ENCODE results near the gene ADAT3.
"Not testable (repeated sequence)": the region's sequence is repeated elsewhere in the genome, so short reads cannot be mapped to it uniquely, and the experiment has no call there.

Gene ADAT3

DNA sequence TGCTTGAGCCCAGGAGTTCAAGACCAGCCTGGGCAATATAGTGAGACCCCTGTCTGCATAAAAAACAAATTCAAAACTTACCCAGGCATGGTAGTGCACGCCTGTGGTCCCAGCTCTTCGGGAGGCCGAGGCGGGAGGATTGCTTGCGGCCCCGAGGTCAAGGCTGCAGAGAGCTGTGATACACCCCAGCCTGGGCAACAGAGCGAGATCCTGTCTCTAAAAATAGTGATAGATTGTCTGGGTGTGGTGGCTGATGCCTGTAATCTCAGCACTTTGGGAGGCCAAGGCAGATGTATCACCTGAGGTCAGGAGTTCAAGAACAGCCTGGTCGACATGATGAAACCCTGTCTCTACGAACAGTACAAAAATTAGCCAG is 37.9 kb upstream of the ADAT3 start:
- DNase-seq, result no peak

DNA sequence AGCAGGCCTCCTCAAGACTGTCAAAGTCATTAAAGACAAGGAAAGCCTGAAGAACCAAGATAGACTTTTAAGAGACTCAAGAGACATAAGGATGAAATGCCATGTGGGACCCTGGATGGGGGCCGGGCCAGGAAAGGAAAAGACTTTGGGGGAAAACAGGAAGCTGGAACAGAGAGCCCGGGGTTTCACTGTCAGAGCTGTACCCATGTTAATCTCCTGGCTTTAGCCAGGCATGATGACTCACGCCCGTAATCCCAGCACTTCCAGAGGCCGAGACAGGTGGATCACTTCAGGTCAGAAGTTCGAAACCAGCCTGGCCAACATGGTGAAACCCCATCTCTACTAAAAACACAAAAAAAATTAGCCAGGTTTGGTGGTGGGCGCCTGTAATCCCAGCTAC is 36.2 kb upstream of the ADAT3 start:
- DNase-seq, result no peak

DNA sequence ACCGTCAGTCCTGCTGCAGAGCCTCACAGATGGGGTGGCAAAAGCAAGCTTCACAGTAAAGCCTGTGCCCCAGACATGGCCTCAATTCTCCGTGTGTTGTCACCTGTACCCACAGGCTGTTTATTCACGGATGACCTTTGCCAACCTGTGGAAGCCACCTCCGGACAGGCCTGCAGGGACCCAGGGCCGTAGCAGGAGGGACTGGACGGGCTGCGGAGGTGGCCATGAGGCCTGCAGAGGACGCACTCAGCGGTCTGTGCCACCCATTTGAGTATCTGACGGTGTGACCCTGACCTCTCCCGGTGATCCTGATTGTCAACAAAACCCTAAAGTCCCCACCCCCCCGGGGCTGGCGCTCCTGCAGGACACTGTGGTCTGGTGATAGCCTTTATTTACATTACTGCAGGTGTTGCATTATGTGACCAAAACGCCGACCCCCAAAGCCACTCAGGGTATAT is 34.0 kb upstream of the ADAT3 start:
- DNase-seq, result no peak

DNA sequence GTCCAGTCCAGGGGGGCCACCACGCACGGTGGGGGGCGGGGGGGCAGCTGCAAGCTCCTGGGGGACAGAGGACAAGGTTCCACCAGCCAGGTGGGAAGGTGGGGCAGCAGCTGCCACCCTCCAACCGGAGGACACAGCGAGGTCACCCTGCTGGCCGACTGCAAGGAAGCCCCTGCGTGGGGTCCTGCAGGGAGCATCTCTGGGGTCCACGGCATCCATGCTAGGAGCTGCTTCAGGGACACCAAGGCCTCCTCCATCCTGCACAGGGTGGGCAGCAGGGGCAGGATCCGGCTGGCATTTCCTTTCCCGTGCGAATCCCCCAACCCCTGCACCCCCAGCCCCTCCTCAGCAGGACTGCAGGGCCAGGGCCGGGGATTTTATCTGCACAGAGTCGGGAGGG is 33.6 kb upstream of the ADAT3 start:
- no peak for DNase-seq

DNA sequence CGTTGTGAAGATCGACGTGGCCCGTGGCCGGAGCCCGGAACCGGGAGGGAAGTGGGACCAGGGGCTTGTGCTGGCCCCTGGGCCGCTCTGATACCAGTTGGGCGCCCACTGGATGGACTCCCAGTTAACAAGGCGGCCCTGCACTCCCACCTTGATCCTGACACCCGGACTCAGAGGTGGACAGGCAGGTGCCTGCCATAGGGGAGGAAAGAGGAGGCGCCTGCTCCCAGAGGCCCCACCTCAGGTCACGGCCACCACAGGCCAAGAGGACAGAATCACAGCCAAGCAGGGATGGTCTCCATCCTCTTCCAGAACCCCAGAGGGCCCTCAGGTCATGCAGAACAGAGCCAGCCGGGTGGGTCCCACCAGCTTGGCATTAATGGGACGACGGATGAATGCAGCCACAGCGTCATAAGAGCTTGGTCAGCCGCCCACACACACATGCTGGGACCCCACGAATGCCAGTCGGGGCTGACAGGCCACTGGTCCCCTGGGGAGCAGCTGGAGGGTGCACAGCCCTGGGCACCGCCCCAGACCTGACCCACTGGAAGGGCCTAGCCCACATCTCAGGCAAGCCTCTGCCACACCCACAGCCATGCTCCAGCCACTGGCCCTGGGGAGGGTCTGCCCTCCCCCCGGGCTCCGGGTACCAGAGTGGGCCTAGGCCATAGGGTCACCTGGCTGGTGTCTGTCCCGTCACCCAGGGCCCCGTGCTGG is 32.2 kb upstream of the ADAT3 start:
- no peak for DNase-seq

DNA sequence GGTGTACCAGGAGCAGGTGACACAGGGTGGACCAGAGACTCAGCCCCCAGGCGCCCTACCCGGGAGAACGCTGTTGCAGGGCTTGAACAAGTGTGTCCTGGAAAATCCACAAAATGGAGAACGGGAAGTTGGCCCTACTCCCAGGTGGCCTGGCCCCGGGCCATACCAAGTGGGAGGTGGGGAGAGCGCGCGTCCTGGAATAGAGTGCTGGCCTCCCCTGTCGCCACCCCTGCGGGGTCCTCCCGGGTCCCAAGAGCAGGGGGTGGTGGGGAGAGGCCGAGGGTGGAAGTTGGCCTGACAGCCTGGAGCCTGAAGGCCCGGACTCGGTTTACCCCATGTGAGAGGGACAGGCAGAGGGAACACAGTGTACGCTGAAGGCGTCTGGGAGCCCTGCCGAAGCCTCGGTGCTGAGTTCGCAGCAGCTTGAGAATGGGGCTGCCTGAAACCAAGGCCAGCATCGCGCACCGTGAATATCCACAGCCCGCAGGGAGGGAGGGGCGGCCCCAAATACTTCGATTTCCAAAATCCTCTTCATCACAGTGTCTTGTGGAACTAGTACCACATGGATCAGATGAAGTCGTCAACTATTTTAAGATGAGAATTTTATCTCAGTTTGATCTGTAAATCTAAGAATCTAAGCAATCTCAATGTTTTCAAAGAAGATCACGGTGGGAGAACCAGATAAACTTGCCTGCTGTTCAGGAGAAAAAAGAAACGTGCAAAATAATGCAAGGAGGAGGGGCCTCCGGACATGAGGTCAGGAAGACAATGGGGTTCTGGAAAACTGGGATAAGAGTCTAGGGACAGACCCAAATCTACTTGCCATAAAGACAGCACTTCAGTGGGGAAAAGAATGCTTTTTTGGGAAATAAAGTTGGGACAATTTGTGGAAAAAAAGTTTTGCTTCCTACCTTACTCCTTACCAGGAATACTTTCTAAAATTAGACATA is 31.4 kb upstream of the ADAT3 start:
- DNase-seq, result no peak

DNA sequence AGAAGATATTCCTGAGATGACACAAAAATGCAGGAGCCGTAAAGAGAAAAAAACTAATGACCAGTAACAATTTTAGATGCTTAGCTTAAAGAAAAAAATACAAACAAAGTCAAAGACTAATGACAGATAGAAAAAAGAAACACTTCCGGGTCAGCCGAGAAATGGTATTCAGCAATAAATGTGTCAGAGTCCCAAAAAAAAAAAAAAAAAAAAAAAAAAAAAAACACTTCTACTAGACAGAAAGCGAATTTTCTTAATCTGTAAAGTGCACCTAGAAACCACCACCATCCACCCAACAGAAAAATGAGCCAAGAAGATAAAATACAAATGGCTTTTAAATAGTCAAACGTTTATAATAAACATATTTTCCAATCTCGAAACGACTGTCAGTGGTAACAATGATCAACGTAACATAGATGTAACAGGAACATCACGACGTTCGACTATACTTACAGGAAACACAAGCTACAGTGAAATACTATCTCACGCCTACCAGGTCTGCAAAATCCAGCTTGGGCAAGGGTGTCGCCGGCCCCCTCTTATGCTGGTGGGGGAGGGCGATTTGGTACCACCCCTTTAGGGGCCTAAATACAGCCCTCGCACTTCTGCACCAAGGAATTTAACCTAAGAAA is 30.5 kb upstream of the ADAT3 start:
- peak; percentile 17 for DNase-seq

DNA sequence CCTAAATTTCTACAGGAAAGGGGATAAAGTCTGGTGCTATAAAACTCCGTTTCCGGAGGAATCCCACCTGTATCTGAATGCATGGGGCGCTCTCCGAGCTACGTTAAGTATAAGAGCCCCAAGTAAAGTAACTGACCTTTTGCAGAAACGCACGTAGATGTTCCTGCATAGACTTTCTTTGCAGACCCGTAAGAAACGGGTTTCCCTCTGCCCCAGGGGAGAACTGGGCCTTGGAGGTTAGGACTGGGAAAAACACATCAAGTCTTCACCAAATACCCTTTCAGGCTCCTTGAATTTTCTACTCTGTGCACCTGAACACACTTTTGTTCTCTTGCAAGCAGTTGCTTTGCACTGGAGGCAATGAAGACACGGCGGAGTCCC is 29.9 kb upstream of the ADAT3 start:
- not testable (repeated sequence) for DNase-seq

DNA sequence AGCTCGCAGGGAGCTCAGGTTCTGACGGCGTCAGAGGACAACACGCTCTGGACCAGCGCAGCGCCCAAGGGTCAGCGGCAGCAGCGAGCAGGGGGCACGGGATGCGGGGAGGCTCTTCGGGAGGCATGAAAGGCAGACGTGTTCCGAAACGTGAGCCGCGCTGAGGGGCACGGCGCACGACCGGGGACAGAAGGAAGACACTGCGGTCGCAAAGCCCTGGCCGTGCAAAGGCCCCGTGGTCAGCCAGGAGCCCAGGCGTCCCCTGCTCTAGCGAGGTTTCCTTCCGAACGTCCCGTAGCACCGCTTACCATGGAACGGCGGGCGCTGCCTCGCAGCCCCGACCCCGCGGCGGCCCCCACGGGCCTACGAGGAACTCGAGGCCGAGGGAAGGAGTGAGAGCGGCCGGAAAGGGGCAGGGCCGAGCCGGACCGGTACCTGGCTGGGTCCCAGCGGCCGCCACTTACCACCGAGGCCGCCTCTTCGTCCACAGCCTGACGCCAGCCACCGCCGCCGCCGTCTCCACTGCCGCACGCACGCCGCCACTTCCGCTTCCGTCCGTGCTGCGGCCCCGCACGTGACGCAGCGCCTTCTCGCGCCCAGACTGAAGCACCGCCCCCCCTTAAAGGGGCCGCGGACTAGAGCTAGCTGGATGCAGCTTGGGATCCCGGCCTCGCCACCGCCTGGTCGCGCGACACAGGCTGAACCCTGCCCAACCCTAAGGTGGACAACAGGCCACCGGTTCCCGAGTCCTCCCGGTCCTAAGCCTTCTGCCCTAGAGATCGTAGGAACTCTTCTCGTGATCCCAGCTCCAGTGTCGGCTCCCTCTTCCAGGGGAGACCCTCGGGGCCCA is 29.3 kb upstream of the ADAT3 start:
- peak; percentile 89 for DNase-seq

DNA sequence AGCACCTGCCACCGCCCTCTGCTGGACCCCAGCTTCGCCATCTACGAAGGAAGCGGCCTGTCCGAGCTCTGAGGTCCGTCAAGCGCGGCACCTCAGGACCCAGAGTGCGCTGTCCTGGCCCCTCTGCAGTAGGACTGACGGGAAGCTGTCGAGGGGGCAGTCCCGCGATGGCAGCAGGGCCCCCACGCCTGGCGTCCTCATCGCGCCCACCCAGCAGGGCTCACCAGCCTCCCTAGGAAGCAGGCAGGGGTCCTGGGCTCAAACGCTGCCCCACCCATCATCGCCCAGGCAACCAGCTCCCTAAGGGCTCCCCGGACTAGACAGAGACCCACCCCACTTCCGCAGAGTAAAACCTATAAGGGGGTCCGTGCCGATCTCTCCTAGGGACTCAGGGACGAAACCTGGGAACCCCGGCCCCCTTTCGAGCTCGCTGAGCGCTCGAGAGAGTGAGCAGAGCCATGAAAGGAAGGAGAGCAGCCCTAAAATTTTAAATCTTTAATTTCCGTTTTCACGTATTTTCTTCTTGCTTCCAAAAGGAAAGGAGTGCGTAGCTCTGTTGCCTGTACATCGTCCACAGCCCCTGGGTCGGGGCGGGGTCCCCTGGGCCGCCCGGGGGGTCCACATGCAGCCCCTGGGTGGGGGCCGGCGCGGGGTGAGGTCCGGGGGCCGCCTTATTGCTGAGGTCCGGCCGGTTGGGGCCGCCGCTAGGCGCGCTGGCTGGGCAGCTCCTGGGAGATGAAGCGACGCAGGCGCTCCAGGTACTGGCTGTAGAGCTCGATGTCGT is 28.5 kb upstream of the ADAT3 start:
- DNase-seq, result not testable (repeated sequence)

DNA sequence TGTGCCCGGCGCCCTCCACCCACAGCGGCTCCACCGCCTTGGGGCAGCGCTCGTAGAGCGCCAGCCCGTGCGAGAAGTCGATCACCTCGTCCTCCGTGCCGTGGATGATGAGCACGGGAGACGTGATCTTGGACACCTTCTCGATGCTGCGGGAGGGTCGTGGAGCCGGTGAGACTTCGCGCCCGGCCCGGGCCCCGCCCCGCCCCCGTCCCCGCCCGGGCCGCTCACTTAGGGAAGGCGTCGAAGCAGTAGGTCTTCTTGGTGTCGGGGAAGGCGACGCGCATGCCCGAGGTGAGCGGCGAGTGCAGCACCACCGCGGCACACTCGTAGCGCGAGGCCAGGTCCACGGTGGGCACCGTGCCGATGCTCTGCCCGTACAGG is 27.9 kb upstream of the ADAT3 start:
- DNase-seq, result not testable (repeated sequence)

DNA sequence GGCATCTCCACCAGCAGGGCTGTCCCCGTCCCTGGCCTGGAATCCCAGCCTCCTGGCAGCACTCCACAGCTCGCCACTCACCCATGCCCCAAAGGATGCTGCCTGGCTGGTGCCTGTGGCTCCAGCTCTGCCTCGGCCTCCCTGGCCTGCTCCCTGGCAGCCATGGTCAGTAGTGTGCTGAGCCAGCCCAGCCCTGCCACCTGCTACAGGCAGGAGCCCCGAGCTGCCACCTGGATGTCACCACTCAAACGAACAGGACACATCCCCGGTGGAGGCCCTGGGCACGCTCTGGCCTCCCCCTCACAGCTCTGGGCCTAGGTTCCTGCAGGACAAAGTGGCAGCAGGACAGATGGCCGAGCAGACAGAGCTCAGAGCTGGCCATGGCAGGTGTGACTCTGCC is 26.6 kb upstream of the ADAT3 start:
- not testable (repeated sequence) for DNase-seq

DNA sequence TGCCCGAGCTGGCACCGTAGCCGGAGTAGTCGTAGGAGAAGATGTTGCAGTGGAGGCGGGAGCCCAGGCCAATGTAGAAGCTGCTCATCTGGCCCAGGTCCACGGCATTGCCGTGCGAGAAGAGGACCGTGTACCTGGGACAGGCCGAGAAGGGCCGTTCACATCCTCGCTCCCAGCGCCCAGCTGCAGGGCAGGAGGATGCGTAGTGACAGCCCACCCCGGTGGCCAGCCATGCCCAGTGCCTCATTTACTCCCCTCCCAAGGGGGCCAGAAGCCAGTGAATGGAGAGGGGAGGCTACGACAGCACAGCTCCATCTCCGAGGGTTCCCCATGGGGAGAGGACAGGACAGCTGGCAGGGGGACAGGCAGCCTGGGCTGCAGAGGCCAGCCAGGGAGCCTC is 25.2 kb upstream of the ADAT3 start:
- DNase-seq, result not testable (repeated sequence)

DNA sequence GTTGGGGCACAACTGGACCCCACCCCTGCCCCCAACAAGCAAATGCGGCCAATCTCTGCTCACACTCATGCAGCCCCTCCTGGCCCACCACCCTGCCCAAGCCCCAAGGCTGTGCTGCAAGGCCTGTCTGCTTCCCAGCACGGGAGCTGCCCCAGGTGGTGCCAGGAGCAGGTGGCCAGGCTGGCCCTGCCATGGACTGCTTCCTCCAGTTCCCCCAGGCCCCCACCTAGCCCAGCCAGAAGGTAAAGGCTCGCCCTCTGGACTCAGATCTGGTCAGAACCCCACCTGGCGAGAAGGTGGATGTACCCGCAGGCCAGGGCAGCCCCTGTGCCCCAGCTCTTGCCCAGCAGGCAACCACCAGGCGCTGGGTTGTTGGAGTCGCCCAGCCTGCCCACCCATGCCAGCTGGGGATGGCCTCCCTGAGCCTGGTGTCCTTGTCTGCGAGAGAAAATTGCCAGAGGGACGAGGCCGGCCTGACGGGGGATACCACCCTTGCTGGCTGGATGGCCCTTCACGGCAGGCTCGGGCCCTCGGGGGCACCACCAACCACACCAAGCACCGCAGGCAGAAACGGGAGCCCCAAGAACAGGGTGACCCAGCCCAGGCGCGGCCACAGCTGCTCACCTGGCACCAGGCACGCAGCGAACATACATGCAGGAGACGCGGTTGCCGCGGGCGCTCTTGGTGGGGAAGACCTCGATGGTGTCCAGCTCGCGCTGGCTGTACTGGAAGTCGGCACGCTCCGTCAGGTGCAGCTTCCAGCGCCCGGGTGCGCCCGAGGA is 24.4 kb upstream of the ADAT3 start:
- no peak for DNase-seq

DNA sequence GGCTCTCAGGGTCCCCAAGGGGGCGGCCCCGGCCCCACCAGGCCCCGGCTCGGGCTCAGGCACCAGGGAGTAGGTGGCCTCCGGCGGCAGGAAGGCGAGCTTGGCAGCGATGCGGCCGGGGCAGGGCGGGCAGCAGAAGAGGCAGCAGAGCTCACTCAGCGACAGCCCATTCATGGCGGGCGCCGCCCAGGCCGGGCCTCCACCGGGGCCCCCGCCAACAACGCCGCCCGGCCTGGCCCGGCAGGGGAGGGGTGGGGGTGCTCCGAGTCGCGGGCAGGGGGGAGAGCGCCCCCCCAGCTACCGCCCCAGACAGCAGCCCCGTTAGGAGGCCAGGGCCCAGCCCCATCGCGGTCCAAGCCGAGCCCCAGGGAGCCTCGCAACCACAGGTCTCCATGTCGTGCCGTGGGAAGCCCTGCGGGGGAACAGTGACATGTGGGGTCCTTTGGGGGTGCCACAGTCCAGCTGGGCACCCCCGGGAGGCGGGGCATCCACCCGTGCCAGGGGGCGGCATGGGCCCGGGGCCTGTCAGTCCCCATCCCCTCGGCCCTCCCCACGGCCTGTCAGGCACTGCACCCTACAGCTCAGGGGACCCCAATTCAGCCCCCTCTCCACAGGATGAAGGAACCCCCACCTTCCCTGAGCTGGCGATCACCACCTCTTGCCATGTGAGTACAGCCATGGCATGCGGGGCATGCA is 23.7 kb upstream of the ADAT3 start:
- not testable (repeated sequence) for DNase-seq

DNA sequence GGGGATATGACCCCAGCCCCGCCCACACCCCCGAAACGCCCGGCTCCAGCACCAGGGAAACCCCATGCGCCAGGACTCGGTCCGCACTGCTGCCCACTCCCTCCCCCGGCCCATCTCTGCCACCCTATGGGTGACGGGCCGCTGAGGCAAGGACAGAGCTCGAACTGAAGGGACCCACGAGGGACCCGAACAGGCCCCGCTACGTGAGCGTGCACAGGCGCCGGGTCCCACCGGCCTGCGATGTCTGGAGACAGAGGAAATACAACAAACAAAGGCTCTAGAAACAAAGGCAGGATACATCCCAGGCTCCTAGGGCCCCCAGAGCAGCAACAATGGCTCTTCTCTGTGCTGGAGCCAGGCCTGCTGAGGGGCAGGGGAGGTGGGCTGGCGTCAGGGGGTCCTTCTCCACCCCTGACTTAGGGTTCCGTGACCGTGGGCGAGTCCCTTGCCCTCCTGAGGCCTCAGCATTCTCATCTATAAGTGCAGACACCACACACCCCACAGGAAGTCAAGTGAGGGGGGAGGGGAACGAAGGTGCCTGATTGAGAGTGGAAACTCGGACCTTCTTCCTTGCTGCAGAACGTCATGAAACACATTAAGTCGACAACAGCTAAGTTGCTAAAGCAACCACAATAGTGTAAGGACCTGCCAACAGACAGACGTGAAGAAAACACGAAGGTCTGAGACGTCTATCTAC is 23.0 kb upstream of the ADAT3 start:
- DNase-seq, result no peak

DNA sequence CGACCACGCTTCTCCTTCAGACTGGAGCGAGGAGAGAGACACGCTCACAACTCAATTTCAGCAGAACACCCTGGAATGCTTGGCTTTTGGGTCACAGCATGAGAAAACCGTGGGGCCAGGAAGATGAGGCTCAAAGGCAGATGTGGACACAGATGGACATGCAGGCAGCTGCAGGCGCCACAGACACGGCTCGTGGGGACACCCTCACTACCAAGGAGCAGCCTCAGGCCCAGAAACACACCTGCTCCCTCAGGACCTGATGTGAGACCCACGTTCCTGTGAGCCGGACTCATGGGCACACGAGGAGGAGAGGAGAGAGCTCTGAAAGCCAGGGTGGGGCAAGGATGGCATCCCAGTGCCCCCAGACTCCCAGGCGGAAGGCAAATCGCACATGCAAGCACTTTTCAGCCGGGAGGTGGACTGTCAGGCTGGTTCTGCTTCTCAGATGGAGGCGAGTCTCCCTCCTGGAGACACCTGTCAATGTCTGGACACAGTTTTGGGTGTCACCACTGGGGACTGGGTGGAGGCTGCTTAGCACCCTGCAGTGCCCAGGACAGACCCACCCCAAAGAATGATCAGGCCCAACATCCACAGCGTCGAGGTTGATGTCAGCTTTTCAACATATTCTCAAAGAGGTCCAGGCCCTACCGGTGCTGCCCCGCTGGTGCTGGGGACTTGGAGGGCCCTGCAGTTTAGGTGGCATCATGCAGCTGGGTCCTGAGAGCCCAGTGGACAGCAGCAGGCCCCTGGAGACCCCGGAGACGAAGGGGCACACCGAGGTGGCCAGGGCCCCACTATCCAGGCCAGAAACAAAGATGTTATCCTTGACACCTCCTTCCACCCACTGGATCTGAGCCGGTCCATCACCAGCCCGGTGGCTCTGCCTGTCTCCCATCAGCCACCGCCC is 22.2 kb upstream of the ADAT3 start:
- no peak for DNase-seq

DNA sequence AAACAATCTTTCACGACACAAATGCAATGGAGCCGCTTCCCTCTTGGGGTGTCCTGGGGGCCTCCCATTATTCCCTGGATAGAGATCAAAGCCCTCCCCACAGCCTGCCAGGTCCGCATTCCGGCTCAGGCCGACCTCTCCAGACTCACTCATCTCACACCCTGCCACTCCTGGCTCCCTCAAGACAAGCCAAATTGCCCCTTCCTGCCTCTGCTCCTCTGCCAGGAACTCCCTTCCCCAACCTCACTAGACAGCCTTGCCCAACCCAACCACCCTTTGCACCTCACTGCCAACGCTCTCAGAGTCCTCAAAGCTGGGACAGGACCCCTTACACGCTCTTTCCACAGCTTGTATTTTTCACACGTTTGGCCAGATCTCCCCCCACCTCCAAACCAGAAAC is 21.4 kb upstream of the ADAT3 start:
- no peak for DNase-seq

DNA sequence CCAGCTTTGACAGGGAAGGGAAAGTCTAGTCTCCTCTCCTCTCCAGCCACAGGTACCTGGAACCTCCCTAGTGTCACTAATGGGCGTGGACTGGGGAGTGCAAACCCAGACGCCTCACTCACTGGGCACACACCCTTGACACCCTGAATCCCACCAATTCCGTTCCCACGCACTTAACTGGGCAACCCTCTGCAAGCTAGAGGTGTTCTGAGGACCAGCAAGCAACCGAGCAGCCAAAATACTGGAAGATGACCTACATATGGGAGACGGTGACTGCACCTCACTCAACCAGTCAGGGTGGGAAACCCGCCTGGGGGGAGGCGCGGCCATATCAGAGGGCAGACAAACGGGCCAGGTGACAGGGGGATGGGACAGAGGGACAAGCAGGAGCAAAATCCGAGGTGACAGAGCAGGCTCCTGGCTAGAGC is 20.9 kb upstream of the ADAT3 start:
- DNase-seq, result no peak
